LHCN-M2 (cell line): Measurements from ENCODE around the gene EDAR. TPM values are rescaled to one million over a fixed set of nuclear protein-coding genes. Genes with fewer than 3 reads are reported as not detected.

ENCODE experiments used
- DNase-seq: peaks from one replicate; pipeline ENCODE4 v3.0.0-alpha.2; 2012; ENCODE audit warnings: low read depth
- total RNA-seq: library from RNA; depleted of rRNA; stranded (reverse); fragments of >200 nt; gene quantifications from 2 replicates; pipeline ENCODE4 v1.2.3, GENCODE V29; 2014

Gene EDAR
- total RNA-seq, 1 experiment from 2014 or later = not detected

DNA sequence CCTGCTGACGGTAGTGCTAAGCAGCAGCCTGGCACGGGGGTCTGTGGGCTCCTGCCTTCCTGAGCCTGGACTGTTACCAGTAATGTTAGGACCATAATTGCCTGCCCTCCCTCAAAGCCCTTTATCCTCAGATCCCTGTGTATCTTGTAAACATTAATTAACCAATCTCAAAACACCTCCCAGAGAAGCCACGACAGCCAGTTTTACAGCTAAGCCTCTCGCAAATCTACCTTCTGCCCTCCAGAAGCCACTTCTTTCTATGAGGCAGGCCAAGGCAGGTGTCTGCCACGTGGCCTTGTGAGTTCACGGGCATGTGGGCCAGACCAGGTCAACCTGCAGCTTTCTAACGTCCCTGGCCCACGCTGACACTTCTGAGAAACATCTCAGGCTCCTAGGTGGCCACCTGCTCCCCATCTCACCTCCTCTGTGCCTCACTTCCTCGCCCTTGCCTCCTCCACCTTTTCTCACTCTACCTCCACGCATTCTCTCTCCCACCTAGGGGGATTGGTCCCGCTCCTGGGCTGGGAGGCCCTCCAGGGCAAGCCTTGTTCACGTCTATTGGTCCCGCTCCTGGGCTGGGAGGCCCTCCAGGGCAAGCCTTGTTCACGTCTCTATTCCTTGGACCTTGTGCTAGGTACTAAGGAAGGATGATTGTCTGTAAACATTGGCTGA is 64.3 kb downstream of the EDAR start:
- DNase-seq = no peak

DNA sequence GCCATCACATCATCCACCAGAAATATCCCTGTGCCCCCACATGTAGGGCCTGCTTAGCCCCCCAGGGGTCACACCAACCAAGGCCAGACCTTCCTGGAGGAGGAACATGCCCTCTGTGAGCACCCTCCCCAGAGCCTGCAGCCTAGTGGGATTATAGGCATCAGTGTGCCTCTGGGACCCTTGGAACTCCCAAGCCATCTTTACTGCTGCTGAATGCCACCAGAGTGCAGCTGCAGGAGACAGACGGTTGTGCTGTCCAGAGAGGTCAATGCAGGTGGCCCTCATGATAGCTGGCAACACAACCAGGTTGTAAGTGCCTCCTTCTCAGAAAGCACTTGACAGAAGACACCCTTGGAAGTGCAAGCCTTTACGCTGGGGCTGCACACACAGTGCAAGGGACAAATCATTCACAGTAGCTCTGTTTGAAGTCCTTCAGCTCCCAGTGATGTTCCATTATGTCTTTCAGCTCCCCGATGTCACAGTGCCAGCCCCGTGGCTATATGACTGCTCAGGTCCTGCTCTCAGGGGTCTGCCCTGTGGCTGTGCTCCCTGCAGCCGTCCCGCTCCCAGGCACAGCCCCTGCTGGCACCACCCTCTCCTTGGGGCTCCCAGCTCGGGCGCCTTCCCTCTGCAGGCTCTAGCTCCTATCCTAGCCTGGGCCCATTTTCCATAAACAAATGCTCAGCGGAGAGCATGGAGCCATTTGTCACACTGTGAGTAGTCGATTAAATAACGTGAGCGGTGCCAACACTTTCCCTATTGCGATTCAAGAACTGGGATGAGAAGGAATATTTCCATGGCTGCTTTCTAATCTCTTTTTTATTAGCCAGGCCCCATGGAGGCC is 65.1 kb downstream of the EDAR start:
- no peak for DNase-seq

- DNase-seq = no peak
Measured at GRCh38 chr2:108923019-108923700, 65.9 kb downstream of the EDAR start.

DNA sequence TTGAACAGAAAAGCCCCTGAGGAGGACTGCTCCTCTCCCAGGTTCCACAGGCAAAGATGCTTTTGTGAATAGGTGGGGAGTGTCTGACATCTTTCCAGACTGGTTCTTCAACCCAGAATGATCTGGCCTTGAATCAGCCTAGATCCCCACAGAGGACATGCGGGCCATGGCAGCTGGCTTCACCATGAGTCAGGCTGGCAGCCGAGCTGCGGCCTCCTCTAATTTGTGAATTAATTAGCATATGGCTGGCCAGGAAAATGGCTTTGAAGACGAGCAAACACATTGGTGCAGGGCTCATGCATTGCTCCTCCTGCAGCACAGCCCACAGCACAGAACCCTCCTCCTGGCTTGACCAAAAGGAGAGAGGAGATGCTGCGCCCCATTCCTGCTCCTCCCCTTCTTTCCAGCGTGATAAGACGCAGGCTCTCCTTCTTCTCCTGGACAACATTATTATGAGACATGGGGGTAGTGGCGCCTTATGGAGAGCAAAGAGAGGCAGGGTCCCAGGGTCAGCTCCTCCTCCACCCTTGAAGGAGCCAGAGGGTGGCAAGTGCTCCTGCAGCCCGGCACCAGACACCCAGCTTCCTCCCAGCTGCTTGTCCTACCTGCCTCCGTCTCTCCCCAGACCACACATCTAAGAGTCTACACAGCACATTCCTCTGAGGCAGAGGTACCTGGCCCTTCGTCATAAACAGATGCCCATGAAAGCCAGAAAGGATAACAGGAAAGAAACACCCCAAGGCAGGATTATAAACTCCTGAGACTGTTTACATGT is 66.7 kb downstream of the EDAR start:
- peak; percentile 50 for DNase-seq

DNA sequence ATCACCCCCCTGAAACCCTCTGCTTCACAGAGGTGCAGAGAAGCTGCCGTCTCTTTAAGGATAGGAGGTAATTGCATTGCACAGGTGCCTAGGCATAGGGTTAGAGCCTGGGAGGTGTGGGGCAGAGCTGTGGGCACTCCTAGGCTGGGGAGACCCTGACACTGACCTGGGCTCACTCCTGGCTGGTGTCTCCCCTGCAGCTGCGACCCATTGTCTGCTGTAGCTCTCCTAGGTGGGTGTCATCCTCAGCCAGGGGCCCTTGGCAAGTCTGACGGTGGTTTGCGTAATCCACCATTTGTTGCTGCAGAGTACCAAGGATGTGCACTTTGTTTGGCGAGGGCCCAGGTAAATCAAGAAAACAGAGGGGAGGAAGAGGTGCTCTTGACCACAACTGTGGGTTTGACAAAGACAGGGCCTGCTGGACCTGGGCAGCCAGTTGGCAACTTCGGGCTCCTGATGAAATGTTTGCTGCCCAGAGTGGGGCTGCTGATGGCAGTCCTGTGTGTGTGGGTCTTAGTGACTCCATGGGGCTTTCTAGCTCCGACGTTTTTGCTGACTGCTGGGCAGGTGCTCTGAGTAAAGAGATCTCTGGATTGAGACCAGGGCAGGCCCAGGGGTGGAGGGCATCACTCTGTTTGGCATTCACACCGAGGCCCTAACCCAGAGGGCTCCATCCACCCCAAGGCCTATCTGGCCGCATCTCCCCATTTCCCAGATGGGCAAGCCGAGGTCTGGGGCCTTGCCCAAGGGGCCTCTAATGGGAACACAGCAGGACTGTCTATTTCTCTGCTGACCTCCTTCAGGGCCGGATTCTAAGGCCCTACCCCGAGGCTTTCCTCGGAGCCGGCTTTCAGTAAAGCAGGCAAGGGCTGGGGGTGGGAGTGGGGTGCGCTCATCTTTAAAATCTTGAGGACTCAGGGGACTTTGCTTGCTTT is 67.7 kb downstream of the EDAR start:
- no peak for DNase-seq

DNA sequence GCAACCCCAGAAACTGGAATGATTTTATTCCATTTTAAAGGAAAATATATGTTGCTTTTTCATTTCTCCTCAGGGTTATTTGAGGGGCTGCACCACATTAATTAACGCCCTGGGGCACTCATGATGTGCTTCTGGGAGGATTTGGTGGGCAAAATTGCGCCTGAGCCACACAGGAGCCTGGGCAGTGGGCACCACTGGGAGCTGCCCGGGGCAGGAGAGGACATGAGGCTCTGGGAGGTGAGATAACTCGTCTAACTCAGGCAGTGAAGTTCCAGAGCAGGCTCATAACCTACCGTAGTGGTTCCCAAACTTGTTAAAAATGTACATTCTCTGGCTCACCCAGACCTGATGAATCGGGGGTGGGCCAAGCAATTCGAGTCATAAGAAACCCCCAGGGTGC is 68.3 kb downstream of the EDAR start:
- no peak for DNase-seq

- DNase-seq = no peak
Measured at GRCh38 chr2:108919571-108920373, 69.2 kb downstream of the EDAR start.

DNA sequence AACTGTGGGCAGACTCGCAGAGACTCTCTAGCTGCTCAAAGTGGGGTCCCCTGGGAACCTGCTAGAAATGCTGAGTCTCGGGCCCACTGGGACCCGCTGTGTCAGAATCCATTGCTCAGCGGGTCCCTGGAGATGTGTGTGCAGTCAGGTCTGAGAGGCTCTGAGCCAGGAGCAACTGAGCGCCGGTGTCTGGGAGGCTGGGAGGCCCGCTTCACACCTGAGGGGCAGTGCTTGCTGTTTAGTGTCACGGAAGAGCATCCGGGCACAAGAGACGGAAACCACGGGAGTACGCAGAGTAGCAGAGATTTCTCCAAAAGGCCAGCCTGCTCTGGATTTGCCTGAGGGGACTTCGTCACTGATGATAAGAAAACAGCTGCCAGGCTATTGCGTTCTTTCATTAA is 70.1 kb downstream of the EDAR start:
- no peak for DNase-seq

DNA sequence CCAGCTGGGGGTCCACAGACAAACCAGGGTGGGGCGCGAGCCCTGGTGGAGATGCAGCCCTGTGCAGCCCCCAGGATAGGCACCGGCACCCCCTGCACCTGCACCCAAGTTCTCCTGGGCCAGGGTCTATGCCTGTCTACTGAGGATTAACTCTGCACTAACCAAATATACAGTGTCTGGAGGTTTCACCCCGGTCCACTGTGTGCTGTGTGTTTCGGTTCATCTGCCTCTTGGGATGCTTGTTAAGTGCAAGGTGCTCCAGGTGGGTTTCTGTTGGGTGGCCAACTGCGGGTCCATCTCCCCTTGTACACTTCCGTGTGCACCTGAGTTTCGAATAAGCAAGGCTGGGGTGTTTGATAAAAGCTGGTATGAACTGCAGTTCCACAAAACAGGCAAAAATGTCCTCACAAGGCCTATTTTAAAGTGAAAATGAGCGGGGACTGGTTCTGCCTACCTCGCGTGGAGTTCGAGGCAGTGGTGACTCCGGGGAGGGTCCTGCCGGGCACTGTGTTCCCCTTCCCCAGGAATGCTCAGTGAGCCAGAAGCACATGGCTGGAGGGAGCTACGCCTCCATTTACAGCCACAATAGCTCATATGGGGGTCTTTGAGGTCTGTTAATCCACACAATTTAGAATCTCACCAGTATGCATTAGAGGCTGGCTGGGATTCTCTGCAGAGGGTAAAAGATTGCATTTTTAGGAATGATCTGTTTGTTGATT is 70.7 kb downstream of the EDAR start:
- DNase-seq = no peak

- DNase-seq = no peak
Measured at GRCh38 chr2:108917526-108917925, 71.5 kb downstream of the EDAR start.

- DNase-seq = peak; percentile 18
Measured at GRCh38 chr2:108916796-108917421, 72.1 kb downstream of the EDAR start.

GRCh38 chr2:108916122-108916795 is 72.8 kb downstream of the EDAR start:
- DNase-seq = no peak

GRCh38 chr2:108912629-108912902 is 76.5 kb downstream of the EDAR start:
- no peak for DNase-seq

DNA sequence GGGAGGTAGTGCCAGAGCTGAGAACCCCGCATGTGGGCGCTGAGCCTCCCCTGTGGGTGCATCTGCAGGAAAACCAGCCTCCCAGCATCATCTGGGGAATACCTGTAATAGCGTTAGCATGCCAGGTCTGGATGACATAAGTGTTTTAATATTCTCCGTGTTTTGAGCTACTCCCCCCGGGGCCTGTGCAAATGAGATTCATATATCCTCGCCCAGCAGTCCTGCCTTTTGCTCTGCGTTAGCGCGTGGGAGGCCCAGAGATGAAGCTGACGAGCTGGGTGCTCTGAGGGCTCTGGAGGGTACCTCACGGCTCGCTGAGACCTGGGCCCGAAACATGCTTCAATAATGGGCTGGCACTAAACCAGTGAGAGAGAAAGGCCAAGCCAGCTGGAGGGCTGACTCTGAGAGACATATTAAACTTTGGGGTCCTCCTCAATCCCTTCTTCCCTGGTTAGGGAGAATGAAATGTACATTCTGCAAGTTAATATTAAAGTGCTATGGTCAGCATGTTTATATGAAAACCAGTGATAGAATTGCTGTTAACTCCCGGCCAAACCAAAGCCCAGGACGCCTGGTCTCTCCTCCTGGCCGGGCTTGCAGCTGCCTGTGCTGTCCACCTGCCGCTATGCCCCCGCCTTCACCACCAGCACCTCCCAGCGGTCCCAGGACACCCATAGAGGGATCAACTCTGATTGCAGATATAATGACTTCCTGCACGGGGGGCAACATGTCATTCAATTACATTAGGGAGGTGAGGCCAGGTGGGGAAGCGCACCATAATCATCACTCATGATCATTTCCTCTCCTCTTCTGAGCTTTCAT is 77.0 kb downstream of the EDAR start:
- DNase-seq = no peak

DNA sequence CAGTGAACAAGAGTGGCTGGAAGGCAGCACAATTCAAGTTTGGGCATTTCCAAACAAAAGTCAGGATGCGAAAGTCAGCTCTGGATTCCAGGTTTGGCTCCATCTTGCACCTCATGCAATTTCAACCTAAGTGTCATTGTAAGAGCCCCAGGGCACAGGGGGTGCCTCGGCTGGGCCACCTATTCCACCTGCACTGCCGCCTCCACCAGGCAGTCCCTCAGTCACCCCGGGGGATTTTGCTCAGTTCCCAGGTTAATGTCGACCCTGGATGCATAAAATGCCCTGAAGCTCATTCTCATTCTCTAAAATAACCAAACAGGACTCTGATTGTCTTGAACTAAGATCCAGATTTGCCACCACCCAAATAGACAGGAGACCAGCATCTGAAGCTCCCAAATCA is 77.6 kb downstream of the EDAR start:
- DNase-seq = no peak

DNA sequence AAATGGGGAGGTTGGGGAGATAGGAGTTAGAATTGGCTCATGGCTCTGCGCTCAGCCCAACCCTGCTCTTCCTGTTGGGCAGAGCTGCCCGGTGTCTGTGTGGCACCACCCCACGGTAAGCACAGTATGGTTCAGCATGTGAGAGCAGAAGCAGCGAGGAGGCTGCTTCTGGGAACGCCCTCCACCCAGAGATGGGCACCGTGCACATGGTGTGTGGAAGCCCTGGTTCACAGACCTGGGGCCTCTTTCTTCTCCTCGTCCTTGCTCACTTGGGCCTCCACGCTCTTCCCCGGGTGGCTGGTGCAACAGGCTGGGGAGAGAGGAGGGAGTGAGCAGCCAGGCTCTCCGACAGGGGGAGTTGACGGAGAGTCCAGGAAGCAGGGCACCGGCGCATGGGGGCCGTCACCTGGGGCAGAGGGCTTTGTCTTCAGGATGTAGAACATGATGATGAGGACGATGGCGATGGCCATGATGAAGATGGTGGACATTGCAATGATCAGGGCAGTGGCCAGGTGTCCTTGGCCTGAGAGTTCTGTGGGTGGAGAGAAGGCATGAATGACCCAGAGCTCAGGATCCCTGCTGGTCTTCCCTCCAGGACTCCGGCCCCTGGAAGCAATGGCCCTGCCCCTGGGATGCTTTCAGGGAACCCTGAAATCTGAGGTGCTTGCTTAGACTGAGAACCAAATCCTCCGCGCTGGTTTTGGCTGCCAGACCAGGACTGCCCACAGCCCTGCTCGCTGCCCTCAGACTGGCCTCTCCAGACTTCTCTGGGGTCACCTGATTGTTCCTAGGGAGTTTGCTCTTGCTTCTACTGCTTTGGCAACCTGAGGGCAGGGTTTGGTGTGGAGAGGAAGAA is 78.3 kb downstream of the EDAR start:
- DNase-seq = no peak
